Pericardium fibroblast (primary cell): Measurements from ENCODE around the gene PHIP. TPM values are rescaled to one million over a fixed set of nuclear protein-coding genes. Genes with fewer than 3 reads are reported as not detected.

Experiments used
- total RNA-seq: library from RNA; depleted of rRNA; stranded (reverse); fragments of >200 nt; gene quantifications from 2 replicates; pipeline ENCODE4 v1.2.3, GENCODE V29; 2015

PHIP gene
- 9.5 and 10.0 TPM in 2 replicates for total RNA-seq

GRCh38 chr6:79078075-79078969 lies at the start of gene PHIP:
TSS of gene PHIP (minus strand) at chr6:79078254. CDS start at chr6:79078068, 186 bp downstream.

Other genes starting within 250 kb of the PHIP start
- gene IRAK1BP1, start 210.7 kb downstream of the PHIP start, total RNA-seq: 1.3 and 2.1 TPM in 2 replicates
- gene HMGN3, start 156.4 kb upstream of the PHIP start, total RNA-seq: 54.2 and 97.3 TPM in 2 replicates